Measurements from ENCODE around the gene NLRP11.

Gene NLRP11

DNA sequence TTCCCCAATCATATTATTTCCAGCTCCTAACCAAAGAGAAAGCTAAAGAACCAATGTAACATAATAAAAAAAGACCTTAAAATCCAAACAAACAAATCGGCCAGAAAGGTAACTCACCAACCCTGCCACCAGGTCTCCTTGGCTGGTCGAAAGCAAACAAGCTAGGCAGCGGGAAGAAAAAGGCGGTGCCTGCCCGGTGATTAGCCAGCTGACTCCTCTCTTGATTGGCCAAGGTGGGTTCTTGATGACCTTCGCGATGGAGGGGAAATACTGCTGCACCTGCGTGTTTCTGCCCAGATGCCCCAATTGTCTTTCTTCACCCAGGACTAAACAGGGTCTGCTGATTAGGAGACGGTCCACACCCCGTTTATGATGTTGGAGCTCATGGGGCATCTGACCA, at the start of gene NLRP11:
Gene NLRP11, minus strand, starts transcription at position 154 of the 400 bp plus-strand sequence. CDS start 13,825 bp downstream, outside the sequence.
- in situ Hi-C loops (cut with HindIII; ENCODE audit: low sequenced_read_pairs): no loop called here

DNA sequence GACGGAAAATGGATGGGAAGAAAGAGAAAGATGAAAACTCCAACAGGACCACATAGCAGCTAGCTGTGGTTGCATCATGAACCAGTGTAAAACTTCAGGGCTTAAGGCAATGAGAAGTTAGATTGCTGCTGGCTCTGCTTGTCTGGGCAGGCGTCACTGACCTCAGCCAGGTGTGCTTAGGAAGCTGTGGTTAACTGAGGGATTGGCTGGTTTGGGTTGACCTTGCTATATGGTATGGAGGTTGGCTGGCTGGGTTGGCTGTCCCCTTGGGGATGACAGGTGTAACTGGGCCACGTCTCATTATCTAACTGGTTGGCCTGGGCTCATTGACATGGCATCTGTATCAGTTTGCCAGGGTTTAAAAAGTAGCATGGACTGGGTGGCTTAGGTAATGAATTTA, 45.4 kb upstream of the NLRP11 start:
- in situ Hi-C loops (cut with HindIII; ENCODE audit: low sequenced_read_pairs): no loop called here

DNA sequence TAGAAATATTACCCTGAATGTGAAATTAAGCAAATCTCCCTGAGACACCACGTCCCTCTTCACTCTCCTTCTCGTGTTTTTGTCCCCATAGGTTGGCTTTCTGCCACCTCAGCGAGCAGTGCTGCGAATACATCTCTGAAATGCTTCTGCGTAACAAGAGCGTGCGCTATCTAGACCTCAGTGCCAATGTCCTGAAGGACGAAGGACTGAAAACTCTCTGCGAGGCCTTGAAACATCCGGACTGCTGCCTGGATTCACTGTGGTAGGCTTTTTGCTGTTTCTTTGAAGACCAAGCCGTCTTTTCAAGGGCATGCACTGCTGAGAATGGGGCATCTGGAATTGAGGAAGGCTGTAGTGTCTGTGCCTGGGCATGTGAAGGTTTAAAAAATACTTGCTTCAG, 38.9 kb upstream of the NLRP11 start:
- in situ Hi-C loops (cut with HindIII; ENCODE audit: low sequenced_read_pairs): no loop called here

DNA sequence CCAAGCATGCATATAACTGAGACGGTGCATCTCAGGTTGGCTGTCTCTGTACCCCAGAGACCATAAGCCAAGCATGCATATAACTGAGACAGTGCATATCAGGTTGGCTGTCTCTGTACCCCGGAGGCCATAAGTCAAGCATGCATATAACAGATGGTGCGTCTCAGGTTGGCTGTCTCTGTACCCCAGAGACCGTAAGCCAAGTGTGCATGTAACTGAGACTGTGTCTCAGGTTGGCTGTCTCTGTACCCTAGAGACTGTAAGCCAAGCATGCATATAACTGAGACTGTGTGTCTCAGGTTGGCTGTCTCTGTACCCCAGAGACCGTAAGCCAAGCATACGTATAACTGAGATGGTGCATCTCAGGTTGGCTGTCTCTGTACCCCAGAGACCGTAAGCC, 35.3 kb upstream of the NLRP11 start:
- in situ Hi-C loops (cut with HindIII; ENCODE audit: low sequenced_read_pairs): no loop called here

GRCh38 chr19:55866521-55866920, 34.7 kb upstream of the NLRP11 start:
- in situ Hi-C loops (cut with HindIII; ENCODE audit: low sequenced_read_pairs): no loop called here

- in situ Hi-C loops (cut with HindIII; ENCODE audit: low sequenced_read_pairs): no loop called here
Measured at GRCh38 chr19:55858969-55859368, 27.2 kb upstream of the NLRP11 start.

DNA sequence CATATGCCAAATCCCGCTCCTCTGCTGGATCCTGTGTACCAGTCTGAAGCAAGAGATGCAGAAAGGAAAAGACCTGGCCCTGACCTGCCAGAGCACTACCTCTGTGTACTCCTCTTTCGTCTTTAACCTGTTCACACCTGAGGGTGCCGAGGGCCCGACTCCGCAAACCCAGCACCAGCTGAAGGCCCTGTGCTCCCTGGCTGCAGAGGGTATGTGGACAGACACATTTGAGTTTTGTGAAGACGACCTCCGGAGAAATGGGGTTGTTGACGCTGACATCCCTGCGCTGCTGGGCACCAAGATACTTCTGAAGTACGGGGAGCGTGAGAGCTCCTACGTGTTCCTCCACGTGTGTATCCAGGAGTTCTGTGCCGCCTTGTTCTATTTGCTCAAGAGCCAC, 26.6 kb upstream of the NLRP11 start:
- in situ Hi-C loops (cut with HindIII; ENCODE audit: low sequenced_read_pairs): no loop called here

DNA sequence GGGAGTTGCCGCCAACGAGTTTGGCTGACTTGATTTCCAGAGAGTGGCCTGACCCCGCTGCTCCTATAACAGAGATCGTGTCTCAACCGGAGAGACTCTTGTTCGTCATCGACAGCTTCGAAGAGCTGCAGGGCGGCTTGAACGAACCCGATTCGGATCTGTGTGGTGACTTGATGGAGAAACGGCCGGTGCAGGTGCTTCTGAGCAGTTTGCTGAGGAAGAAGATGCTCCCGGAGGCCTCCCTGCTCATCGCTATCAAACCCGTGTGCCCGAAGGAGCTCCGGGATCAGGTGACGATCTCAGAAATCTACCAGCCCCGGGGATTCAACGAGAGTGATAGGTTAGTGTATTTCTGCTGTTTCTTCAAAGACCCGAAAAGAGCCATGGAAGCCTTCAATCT, 26.2 kb upstream of the NLRP11 start:
- in situ Hi-C loops (cut with HindIII; ENCODE audit: low sequenced_read_pairs): no loop called here

DNA sequence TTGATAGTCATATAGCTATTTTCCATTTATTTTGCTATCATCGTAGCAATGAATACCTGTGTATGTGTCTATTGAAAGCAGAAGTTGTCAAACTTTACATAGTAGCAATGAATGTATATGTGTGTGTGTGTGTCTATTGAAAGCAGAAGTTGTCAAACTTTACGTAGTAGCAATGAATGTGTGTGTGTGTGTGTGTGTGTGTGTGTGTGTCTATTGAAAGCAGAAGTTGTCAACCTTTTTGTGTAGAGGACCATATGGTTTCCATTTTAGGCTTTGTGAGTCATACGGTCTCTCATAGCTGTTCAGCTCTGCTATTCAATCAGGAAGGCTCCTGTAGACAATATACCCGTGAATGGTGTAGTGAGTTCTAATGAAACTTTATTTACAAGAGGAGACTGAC, 25.4 kb upstream of the NLRP11 start:
- in situ Hi-C loops (cut with HindIII; ENCODE audit: low sequenced_read_pairs): no loop called here

- in situ Hi-C loops (cut with HindIII; ENCODE audit: low sequenced_read_pairs): no loop called here
Measured at GRCh38 chr19:55855160-55855559, 23.4 kb upstream of the NLRP11 start.

- in situ Hi-C loops (cut with HindIII; ENCODE audit: low sequenced_read_pairs): no loop called here
Measured at GRCh38 chr19:55838906-55839305, 7.1 kb upstream of the NLRP11 start.

GRCh38 chr19:55838251-55838650, 6.5 kb upstream of the NLRP11 start:
- in situ Hi-C loops (cut with HindIII; ENCODE audit: low sequenced_read_pairs): no loop called here

GRCh38 chr19:55836340-55836739, 4.5 kb upstream of the NLRP11 start, which contains the start of gene NLRP4:
Gene NLRP4, plus strand, starts transcription at chr19:55836540. Its CDS starts 15,541 bp downstream, at chr19:55852081.
- in situ Hi-C loops (cut with HindIII; ENCODE audit: low sequenced_read_pairs): no loop called here

- in situ Hi-C loops (cut with HindIII; ENCODE audit: low sequenced_read_pairs): no loop called here
Measured at GRCh38 chr19:55832676-55833075, 877 bp upstream of the NLRP11 start.

- in situ Hi-C loops (cut with HindIII; ENCODE audit: low sequenced_read_pairs): no loop called here
Measured at GRCh38 chr19:55830656-55831055, 1.1 kb downstream of the NLRP11 start.

GRCh38 chr19:55820037-55820436, 11.8 kb downstream of the NLRP11 start:
- in situ Hi-C loops (cut with HindIII; ENCODE audit: low sequenced_read_pairs): no loop called here

DNA sequence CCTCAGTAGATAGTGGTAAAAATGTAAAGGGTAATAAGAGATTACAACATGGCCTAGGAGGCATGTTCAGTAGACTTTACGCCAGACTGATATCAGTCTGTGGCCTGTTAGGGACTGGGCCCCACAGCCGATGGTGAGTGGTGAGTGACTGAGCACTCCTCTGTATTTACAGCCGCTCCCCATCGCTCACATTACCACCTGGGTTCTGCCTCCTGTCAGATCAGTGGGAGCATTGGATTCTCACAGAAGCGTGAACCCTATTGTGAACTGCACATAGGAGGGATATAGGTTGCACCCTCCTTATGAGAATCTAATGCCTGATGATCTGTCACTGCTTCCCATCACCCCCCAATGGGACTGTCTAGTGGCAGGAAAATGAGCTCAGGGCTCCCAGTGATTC, 17.9 kb downstream of the NLRP11 start:
- in situ Hi-C loops (cut with HindIII; ENCODE audit: low sequenced_read_pairs): no loop called here

DNA sequence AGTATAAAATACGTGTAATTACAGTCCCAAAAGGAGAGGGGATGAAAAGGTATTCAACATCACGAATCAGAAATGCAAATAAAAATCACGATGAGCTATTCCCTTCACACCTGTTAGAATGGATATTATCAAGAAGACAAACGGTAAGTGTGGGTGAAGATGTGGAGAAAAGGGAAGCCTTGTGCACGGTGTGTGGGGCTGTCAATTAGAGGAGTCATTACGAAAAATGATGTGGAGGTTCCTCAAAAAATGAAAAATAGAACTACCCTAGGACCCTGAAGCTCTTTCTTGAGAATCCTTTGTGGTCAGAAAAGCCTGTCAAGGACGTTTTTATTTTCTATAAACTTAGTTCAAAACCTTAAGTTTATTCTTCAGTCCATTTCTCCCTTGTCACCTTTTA, 19.4 kb downstream of the NLRP11 start:
- in situ Hi-C loops (cut with HindIII; ENCODE audit: low sequenced_read_pairs): no loop called here

DNA sequence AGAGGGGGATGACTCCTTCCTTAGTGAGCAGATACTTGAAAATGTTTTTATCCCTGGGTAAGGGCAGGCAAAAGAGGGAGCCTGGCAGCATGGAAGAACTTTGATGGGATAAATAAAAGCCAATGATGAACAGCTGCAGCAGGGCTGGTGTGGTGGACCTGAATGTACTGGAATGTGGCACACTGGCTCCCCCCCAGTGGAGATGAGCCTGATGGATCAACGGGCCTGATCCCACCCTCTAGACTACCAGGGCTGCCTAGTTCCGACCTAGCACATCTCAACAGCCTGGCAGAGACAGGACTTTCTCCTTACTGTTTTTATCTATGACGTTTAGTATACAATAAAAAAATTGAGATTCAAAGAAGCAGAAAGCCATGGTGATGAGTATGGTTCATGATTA, 20.5 kb downstream of the NLRP11 start:
- in situ Hi-C loops (cut with HindIII; ENCODE audit: low sequenced_read_pairs): no loop called here

GRCh38 chr19:55809381-55810058, 22.3 kb downstream of the NLRP11 start:
- in situ Hi-C loops (cut with HindIII; ENCODE audit: low sequenced_read_pairs): no loop called here

- in situ Hi-C loops (cut with HindIII; ENCODE audit: low sequenced_read_pairs): no loop called here
Measured at GRCh38 chr19:55802281-55802680, 29.5 kb downstream of the NLRP11 start.

DNA sequence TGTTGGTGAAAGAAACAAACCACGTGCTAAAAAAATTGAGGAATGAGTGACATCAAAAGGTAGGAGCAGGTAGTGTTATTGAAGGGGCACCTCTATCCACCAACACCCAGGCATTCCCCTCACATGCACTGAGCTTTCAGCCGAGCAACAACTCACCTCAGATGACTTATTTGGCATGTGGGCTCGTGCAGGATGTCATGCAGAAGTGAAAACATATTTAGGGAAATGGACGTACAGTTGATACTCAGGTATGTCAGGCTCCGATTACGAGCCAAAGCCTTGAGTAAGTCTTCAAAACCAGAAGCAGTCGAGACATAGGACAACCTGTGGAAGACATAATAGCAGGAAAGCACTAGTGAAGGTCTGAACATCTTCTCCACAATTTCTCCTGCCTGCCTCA, 30.4 kb downstream of the NLRP11 start:
- in situ Hi-C loops (cut with HindIII; ENCODE audit: low sequenced_read_pairs): no loop called here

DNA sequence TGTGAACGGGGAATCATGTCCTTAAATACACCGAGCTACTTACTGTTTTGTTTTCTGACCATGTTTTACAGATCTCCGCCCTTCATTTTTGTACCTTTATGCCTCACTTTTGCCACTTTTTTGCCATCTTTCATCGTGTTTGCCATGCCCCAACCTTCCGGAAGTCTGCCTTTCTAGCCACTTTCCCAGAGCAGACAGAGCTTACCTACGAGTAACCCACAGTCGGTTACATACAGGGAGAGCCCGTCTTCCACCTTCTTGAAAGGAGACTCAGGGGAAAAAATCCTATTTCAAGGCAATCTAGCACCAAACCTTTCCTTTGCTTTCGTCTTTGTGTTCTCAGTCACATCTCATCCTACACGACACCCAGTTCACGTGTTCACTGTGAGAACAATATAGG, 36.8 kb downstream of the NLRP11 start:
- in situ Hi-C loops (cut with HindIII; ENCODE audit: low sequenced_read_pairs): no loop called here

All from endothelial cell of hepatic sinusoid (primary cell).